H1 (cell line): ENCODE measurements around the gene FLCN. TPM values are rescaled to one million over a fixed set of nuclear protein-coding genes. Genes with fewer than 3 reads are reported as not detected.

Source experiments
- CHD1 ChIP-seq: IDR thresholded peaks from 2 replicates; pipeline ENCODE4 v1.6.1; 2012; ENCODE audit warnings: low read depth, low read length, improper control_type of control experiment
- CTCF ChIP-seq, 3 experiments: IDR thresholded peaks; 1 replicate in 2 of 3; 2 replicates in 1 of 3; pipeline versions ENCODE4 v1.5.1 to v1.6.1; 2011; ENCODE audit warnings: low read length in 3 of 3, mild to moderate bottlenecking in 3 of 3, inconsistent platforms in 2 of 3, low read depth in 1 of 3, moderate library complexity in 1 of 3; ENCODE audit not compliant: insufficient read depth in 1 of 3; ENCODE audit errors: control extremely low read depth in 1 of 3
- MAFK ChIP-seq: IDR thresholded peaks from 2 replicates; pipeline ENCODE4 v1.6.1; 2012; ENCODE audit warnings: low read depth, mild to moderate bottlenecking, improper control_type of control experiment, low read length
- NRF1 ChIP-seq: IDR thresholded peaks from 2 replicates; pipeline ENCODE4 v1.6.1; 2011; ENCODE audit warnings: mild to moderate bottlenecking, low read depth, low read length, improper control_type of control experiment
- polyA plus RNA-seq, 7 experiments: library from polyadenylated mRNA; depleted of rRNA in 3 of 7; stranded (reverse) in 5 of 7; unstranded in 2 of 7; fragments of >200 nt in 5 of 7; fragments of 200-250 nt in 2 of 7; gene quantifications; 1 replicate in 5 of 7; 2 replicates in 1 of 7; 4 replicates in 1 of 7; pipeline versions ENCODE4 v1.2.1 to v1.2.3, GENCODE V29; 2011 to 2013; ENCODE audit warnings: missing spikeins in 2 of 7, mixed read lengths in 2 of 7
- total RNA-seq: library from RNA; stranded (reverse); fragmentation: NEBNext Ultra II Directional; extraction: Animal tissue kit (Norgen Biotek cat#: 25700); gene quantifications from 2 replicates; pipeline ENCODE4 v1.2.1, GENCODE V29; 2021

FLCN gene
- total and polyA plus RNA-seq, 2 of the 8 experiments (the other 6 are each of a cell fraction or from before 2014, with no cell fraction given) = 15.6 to 34.6 TPM

- TF ChIP-seq MAFK (no peak), CHD1 (no peak), NRF1 (no peak), CTCF (IDR thresholded peaks at IDR 0.05; ENCODE audit: control extremely low read depth in 1 of 3, insufficient read depth in 1 of 3, low read depth in 1 of 3, low read length in 3 of 3) (no peak)
Measured at GRCh38 chr17:17239832-17240231, 2.9 kb upstream of the FLCN start (continued).
